GM12865 (cell line): ENCODE results near the gene ZNF280D.

Experiments
- DNase-seq: peaks from one replicate; pipeline ENCODE4 v3.0.0; 2010; ENCODE audit warnings: low read depth
- H3K4me3 ChIP-seq: 2 replicates; pipeline ENCODE4 v1.5.1; 2011; ENCODE audit warnings: mild to moderate bottlenecking, low read depth, low read length, control low read depth
- CTCF ChIP-seq: IDR thresholded peaks from 2 replicates; pipeline ENCODE4 v1.5.1; 2011; ENCODE audit warnings: low read length, control low read depth, low read depth, inconsistent platforms; ENCODE audit not compliant: insufficient read depth; ENCODE audit errors: missing control alignments

Gene ZNF280D

GRCh38 chr15:56744701-56745683, 11.7 kb upstream of the ZNF280D start:
- no peak for TF ChIP-seq CTCF
- H3K4me3 ChIP-seq = no peak overlapping the region
- DNase-seq = no peak

GRCh38 chr15:56741541-56741940, 8.2 kb upstream of the ZNF280D start:
- TF ChIP-seq CTCF = no peak
- H3K4me3 ChIP-seq = no peak overlapping the region
- no peak for DNase-seq

- peak; percentile 42 for TF ChIP-seq CTCF
- no peak overlapping the region for H3K4me3 ChIP-seq
- DNase-seq = peak; percentile 30
These were observed 6.8 kb upstream of the ZNF280D start for GRCh38 chr15:56739964-56740640.

- TF ChIP-seq CTCF = no peak
- no peak overlapping the region for H3K4me3 ChIP-seq
- no peak for DNase-seq
These were observed 6.2 kb upstream of the ZNF280D start for GRCh38 chr15:56739474-56739873.

GRCh38 chr15:56737791-56738190, 4.5 kb upstream of the ZNF280D start:
- no peak overlapping the region for H3K4me3 ChIP-seq
- DNase-seq = no peak
- no peak for TF ChIP-seq CTCF

GRCh38 chr15:56736881-56737707, 3.8 kb upstream of the ZNF280D start:
- no peak for TF ChIP-seq CTCF
- H3K4me3 ChIP-seq = no peak overlapping the region
- no peak for DNase-seq
